Measurements from ENCODE around the gene HOXC11. TPM values are rescaled to one million over a fixed set of nuclear protein-coding genes. Genes with fewer than 3 reads are reported as not detected.
A peak's percentile ranks its signal among the peaks of the same experiment; 100 is the strongest.

Gene HOXC11
- total RNA-seq, 1 donor: under 0.01 TPM

DNA sequence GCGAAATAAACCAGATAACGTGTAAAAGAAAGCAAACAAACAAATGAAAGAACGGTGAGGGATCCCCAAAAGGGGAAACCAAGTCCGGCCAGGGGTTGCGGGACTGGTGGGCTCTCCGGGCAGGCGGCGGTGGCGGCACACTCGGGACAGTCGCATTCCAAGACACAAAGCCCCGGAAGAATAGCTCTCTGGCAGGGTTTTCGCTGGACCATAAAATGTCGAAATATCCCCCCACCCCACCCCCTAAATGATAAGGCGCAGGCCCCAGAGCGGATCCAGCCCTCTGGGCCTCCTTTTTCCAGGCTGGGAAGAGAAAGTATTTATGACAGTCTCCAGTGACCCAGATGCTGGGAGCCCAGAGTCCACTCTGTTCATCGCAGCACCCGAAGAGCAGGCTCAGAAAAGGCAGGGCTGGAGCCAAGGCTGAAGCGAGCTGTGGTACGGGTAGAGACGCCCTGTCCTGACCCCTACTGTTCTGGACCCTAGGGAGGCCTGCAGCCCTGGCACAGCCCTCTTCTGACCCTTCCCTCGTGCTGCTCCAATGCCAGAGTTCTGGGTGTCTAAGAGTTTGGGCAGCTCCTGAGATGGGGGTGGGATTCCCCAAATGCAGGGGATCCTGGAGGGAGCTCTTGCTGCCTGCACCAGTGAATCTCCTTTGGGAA, 33.8 kb downstream of the HOXC11 start:
- no peak for DNase-seq (ENCODE audit: low read depth in 2 of 3, low spot score in 2 of 3)

DNA sequence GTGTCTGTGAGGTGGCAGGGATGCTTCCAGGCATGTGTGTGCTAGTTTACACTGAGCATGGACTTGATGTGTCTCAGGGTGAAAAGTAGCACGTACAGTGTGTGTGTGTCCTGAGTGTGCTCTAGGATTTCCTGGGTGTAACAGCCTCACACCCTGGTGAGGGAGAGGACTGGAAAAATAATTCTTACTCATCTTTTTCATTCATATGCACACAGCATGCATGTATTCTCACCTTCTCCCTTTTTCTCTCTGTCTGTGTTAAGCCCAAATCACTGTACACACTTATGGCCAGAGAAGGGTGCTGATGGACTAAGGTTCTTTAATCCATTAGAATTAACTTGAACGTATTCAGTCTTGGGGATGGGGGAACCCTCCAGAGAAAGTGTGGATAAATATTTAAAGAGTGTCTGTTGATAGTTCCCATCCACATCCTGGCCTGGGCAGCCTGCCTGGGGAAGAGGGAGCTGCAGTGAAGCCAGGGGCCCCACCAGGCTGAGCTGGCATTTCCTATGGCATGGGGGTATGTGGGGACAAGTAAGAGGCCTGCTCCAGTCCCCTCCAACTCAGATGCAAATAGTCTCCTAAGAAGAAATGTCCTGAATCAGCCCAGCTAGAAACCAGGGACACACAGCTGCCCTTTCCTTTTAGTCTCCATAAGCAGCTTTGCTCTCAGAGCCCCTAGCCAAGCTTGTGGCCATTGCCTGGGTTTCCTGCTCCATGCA, 34.8 kb downstream of the HOXC11 start:
- DNase-seq (ENCODE audit: low read depth in 2 of 3, low spot score in 2 of 3): no peak

DNA sequence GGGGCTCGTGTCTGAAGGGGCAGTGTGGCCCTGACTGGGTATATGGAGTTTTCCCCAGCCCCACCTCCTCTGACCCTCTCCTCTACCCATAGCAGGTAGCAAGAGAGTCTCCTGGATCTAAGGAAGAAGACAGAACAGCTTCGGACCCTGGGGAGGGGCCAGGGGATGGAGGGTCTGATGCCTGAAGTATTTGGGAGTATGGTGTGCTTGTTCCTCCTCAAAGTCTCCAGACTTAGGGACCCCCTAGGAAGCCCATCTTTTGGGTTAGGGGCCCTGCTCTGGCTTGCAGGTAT, 35.3 kb downstream of the HOXC11 start:
- DNase-seq (ENCODE audit: low read depth in 2 of 3, low spot score in 2 of 3): no peak

DNA sequence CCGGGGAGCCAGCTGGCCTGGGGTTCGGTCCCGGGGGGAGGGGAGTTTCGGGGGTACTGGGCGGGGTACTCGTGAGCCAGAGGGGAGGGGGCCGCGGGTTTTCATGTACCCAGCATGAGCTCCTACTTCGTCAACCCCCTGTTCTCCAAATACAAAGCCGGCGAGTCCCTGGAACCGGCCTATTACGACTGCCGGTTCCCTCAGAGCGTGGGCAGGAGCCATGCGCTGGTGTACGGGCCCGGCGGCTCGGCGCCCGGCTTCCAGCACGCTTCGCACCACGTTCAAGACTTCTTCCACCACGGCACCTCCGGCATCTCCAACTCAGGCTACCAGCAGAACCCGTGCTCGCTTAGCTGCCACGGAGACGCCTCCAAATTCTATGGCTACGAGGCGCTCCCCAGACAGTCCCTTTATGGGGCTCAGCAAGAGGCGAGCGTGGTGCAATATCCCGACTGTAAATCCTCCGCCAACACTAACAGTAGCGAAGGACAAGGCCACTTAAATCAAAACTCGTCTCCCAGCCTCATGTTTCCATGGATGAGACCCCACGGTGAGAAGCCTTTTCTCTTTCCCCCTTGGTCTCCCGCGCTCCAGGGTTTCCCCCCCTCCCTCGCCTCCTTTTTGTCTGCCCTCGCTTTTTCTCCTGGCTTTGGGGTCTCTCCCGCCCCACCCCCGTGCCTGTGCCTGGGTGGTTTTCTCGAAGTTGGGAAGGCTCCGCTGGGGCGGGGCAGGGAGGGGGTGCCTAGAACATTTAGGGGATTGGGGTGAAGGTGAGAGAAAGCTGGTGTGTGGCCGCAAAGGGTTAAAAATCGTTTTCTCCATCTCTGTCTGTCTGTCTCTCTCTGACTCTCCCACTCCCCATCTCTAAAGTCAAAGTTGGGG, 36.5 kb downstream of the HOXC11 start:
- DNase-seq (ENCODE audit: low read depth in 2 of 3, low spot score in 2 of 3): no peak

DNA sequence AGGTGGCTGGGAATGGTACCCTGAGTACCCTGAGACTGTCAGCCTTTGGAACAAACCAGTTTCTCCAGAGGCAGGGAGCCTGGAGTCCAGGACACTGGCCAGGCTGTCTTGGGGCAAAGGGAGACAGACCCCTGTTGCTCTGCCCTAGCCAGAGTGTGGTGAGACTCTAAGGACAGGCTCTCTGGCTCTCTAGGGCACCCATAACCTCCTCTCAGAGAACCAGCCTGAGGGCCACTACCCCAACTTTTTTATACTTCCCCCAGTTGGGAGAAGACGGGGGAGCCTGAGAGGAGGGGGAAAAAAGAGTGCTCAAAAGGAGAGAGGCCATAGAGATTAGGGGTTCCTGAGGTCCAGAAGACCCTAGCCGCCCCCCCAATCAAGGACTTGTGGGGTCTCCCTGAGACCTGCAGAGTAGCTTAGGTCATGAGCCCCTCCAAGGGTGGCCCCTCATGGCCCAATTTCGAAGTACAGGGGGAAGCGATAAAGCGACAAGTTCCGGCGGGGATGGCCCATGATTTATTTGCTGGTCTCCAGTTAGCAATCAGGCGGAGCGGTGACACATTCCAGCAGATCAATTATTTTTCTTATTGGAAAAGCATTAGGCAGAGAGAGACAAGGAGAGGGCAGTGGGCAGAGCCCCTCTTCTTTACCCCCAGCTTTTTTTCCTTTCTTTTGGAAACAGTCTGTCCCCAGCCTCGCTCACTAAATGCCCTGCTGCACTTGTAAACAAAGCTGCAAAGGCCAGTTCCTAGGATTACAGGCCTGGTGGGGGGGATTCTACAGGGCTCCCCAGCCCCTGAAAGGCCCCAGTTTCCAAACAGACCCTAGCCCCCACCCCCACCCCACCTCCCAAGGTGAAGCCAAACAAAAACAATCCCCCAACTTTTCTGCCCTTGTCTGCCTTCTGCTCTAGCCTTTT, 37.4 kb downstream of the HOXC11 start:
- DNase-seq (ENCODE audit: low read depth in 2 of 3, low spot score in 2 of 3): no peak

DNA sequence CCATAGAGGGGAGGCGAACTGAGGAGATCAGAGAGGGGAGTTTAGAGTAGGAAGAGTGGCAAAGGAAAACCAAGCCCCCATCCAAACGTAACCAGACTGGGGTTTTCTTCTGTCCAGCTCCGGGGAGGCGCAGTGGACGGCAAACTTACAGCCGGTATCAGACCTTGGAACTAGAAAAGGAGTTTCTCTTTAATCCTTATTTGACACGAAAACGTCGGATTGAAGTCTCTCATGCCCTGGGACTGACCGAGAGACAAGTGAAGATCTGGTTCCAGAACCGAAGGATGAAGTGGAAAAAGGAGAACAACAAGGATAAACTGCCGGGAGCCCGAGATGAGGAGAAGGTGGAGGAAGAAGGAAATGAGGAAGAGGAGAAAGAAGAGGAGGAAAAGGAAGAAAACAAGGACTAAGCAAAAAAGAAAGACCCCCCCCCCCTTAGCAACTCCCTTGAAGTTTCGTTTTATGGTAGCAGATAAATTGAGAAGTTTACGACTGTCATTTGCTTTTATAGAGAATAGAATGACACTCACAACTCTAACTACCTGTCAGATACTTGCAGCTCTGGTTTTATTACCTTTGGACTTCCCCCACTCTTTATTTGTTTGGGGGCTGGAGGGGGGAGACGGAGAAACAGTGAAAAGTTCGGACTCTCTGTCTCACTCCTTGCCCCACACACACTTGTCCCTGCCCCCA, 38.2 kb downstream of the HOXC11 start:
- DNase-seq (ENCODE audit: low read depth in 2 of 3, low spot score in 2 of 3): no peak

DNA sequence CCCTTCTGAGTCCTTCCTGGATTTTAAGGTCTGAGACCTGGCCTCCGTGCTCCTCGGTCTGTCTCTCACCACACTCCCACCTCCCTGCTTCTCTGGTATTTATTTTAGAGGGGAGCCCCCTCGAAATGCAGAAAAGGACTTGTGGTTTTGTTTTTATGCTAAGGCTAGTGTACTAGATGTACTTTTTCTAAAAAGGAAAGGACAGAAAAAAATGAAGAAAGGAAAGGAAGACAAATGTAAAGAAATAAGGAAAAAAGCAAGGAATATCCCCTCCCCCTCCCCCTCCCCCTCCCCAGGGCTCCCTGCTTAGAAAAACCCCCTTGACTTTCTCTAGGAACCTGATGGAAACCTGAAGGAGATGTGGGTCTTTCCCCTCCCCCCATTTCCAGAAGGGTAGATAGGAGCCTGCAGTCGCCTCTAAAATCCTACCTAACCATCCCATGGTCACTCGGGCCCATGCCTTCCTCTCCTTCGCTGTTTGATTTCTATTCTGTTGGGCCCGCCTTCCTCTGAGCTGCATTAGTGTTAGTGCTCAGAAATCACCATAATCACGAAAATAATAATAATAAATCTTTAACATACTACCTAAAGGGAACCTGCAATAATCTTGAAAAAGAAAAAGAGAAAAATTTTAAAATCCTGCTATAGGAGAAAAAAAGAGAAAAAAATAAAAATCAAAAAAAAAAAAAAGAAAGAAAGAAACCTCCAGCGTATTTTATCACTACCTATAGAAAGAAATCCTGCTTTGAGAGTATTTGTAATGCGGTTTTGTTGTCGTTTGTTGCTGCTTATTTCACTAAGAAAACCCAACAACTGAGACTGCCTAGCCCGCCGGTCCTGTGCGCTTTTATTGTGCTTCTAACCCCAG, 39.0 kb downstream of the HOXC11 start:
- DNase-seq (ENCODE audit: low read depth in 2 of 3, low spot score in 2 of 3): no peak

DNA sequence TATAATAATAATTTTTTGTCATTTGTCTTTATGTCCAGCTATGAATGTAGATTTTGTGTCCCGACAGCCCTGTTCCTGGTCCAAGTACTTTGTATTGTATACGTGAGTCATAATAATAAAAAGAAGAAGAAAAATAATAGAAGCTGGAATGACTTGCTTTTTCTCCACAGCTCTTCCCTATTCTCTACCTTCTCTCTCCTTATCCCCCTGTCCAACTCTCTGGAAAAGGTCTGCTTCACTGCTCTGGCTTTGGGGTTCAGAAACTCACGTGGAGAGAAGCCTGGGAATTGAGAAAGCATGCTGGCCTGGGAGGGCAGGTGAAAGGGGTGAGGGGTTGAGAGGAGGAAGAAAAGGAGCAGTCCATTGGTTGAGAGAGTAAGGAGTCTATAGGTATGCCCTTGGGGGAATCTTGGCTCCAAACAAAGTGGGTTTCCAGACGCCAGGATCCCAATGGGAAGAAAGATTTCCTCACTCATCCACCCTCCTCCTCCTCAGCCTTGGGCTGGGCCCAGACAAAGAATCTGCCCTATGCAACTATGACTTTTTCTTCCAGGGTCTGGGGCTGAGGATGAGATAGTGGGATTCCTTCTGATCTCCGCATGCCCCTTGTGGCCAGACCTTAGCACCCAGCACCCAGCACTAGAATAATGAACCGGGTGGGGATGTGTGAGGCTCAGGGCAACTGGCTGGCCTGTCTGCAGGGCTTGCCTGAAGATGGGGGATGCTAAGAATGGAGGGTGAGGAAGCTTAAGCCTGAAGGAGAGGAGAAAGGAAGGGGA, 39.9 kb downstream of the HOXC11 start:
- DNase-seq (ENCODE audit: low read depth in 2 of 3, low spot score in 2 of 3): no peak

DNA sequence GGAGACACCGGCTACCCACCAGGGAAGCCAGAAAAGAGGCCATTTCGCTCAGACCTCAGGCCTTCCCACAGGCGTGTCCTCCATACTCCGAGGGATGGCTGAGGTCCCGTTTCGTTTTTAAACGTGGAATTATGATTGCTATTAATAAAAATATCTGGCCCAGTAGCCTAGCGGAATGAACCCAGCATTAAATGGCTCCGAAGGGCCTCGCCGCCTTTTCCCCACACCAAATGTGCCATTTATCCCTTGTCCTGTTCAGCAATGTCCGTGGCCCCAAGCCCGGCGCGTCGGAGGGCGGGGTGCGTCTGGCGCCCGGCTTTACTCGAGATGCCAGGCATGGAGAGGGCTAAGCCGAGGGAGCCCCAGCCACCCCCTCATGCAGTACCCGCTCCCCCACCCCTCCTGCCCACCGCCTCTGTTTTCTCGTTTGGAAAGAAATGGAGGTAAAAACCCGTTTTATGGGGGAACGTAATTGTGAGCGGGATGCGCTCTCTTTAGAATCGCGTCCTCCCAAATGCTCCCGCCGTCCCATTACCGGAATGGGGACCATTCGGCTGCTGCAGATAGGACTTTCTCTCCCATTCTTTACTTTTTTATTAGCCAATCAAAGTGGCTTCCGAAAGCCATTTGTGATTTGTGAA, 41.6 kb downstream of the HOXC11 start:
- no peak for DNase-seq (ENCODE audit: low read depth in 2 of 3, low spot score in 2 of 3)

DNA sequence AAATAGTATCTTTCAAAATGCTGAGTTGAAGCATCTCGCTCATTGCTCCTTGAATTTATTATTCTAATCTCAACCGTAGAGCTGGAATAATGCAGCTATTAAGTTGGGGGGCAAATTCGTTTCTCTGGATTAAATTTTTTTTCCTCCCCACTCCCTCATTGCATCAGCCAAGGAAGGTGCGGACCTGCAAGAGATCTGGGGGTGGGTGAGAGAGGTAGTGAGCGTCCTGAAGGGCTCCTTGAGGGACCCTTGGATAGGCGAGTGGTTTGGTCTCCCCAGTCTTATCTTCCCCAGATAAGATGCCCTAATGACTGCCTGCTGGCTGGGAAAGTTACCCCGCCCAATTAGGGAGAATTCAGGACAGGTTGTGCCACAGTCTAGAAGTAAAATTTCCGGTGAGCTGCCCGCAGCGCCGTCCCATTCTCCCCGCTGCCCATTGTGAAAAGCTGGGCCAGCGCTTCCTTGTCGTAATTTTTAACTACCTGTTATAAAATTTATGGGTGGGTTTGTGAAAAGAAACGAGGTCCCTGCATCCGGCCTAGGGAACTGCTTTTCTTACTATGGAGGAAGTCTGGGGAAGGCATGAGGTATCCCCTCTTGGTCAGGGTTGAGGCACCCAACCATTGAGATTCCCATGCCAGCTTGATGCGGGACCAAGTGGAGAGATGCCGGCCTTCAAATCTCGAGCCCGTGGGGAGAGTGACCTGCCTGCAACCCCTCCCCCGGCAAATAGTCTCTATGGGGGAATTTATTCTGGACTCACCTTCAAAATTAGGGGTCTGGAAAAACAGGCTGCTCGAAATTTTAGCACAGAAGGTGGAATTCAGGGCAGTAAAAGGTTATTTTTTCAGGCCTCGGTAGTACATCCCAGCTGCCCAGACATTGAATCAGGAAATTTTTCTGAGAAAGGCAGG, 42.3 kb downstream of the HOXC11 start:
- no peak for DNase-seq (ENCODE audit: low read depth in 2 of 3, low spot score in 2 of 3)

DNA sequence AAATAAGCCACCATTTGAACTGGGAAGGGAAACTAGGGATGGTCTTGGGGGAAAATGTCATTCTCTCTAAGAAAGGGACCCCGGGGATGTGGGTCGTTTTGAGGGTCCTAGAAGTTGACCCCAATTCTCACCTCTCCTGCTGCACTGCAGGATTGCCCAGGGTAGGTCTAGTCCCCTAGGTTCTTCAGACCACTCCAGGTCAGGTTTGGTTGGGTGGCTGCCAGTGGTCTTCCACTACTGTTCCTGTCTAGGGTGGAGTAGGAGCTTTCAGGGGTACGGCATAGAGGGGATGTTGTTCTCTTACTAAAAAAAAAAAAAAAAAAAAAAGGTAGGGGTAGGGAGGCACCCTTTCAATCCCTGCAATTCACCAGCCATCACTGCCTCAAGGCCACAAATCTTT, 43.1 kb downstream of the HOXC11 start:
- DNase-seq (ENCODE audit: low read depth in 2 of 3, low spot score in 2 of 3): no peak

DNA sequence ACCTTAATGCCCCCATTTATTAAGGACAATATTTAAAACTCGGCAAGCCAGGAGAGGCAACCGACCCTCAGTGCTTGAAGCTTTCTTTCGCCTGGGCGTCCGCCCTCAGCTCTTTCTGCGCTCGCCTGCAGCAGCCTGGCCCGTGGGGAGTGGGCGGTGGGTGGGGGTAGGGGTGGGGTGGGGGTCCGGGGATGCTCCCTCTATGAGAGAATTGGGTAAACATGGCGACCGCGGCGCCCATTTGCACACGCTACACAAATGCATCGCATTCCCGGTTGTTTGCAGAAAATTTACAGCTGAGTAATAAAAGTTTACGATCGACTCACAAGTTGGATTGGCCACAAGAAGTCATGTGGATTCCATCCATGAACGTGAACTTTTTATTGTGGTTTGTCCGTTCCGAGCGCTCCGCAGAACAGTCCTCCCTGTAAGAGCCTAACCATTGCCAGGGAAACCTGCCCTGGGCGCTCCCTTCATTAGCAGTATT, 43.6 kb downstream of the HOXC11 start:
- no peak for DNase-seq (ENCODE audit: low read depth in 2 of 3, low spot score in 2 of 3)

DNA sequence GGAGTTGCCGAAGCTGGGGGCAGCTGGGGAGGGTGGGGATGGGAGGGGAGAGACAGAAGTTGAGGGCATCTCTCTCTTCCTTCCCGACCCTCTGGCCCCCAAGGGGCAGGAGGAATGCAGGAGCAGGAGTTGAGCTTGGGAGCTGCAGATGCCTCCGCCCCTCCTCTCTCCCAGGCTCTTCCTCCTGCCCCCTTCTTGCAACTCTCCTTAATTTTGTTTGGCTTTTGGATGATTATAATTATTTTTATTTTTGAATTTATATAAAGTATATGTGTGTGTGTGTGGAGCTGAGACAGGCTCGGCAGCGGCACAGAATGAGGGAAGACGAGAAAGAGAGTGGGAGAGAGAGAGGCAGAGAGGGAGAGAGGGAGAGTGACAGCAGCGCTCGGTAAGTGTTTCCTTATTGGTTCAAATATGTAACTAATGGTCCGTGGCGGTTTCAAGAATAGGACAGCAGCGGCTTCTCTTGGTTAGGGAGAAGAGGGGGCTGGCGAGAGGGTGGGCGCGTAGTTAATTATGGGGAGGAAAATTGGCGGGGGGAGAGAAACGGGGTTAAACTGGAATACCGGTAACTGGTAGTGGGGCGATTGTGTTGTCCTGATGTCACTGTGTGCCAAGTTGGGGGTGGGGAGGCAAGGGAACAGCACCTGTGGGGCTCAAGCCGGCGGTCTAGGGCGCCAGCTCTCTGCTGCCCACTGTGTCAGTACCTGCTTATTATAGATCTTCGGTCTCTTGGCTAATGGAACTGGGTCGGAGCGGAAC, 44.3 kb downstream of the HOXC11 start:
- no peak for DNase-seq (ENCODE audit: low read depth in 2 of 3, low spot score in 2 of 3)

DNA sequence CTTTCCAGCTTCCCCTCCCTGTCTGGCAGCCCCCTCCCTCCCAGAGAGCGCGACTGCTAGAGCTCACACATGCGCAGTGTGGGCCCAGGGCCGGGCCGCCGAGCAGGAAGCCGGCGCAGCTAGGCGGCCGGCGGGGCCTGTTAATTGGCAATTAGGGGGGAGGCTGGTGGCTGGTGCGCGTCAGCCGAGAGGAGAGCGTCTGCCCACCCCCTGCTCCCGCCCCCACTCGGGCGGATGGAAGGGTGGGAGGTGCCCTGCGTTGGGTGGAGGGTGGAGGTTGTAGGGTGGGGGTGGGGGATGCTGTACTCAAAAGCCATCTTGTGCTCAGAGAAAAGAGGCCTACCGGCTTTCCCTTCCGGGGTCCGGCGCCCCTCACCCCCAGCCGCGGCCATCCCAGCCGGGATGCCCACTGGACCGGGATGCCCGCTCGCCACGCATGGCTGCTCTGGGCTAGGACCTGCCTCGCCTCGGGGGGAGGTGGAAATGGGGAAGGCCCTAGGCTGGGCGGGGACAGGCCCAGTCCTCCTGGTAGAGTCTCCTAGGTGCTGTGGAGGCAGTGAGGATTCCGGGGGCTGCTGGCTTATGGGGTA, 45.0 kb downstream of the HOXC11 start:
- peak in 2 of 3 donors; percentile 62 for DNase-seq (ENCODE audit: low read depth in 2 of 3, low spot score in 2 of 3)

DNA sequence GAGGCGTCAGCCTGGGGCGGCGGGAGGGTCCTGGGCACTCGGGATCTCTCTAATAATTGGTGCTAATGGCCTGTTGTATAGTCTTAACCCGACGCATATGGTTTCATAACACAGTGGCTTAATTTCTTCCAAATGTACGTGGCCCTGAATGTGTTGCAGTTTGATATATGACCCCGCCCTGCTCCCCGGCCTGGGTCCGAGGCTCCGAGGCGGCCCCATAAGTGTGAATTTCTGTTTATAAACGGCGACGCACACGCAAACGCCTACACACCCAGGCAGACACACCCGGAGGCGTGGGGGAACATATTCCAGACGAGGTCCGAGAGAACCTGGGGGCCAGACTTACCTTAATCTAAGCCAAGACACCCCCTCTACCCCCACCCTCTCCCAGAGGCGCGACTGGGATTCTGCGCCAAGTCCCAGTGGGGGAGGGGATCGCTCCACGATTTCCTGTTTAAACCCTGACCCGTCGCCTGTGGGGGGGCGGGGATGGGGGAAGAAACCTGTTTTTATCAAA, 45.6 kb downstream of the HOXC11 start:
- no peak for DNase-seq (ENCODE audit: low read depth in 2 of 3, low spot score in 2 of 3)

Data from hematopoietic multipotent progenitor cell (in vitro differentiated cells).